Fibroblast of lung (primary cell): Measurements from ENCODE around the gene SCN1A. TPM values are rescaled to one million over a fixed set of nuclear protein-coding genes. Genes with fewer than 3 reads are reported as not detected.

Experiments used
- DNase-seq, 2 donors: peaks; one replicate each; pipeline versions ENCODE4 v3.0.0 to v3.0.0-alpha.2; 2010; ENCODE audit warnings: low read depth in 2 of 2
- H2AFZ ChIP-seq: 2 replicates; pipeline ENCODE4 v1.5.1; 2012; ENCODE audit warnings: low read length, control low read depth, inconsistent platforms
- H3K27ac ChIP-seq: 2 replicates; pipeline ENCODE4 v1.5.1; 2011; ENCODE audit warnings: low read length, control low read depth; ENCODE audit not compliant: insufficient read depth
- H3K27me3 ChIP-seq: 2 replicates; pipeline ENCODE4 v1.5.1; 2011; ENCODE audit warnings: mild to moderate bottlenecking, low read length; ENCODE audit not compliant: control insufficient read depth, insufficient read depth
- H3K36me3 ChIP-seq: 2 replicates; pipeline ENCODE4 v1.5.1; 2011; ENCODE audit warnings: low read length; ENCODE audit not compliant: control insufficient read depth, insufficient read depth
- H3K4me1 ChIP-seq: 2 replicates; pipeline ENCODE4 v1.5.1; 2011; ENCODE audit warnings: low read length; ENCODE audit not compliant: control insufficient read depth, insufficient read depth; ENCODE audit errors: extremely low read depth
- H3K4me2 ChIP-seq: 2 replicates; pipeline ENCODE4 v1.5.1; 2011; ENCODE audit warnings: low read length, control low read depth; ENCODE audit not compliant: insufficient read depth; ENCODE audit errors: extremely low read depth
- H3K4me3 ChIP-seq, 4 experiments: fragments of 200-600 bp in 1 of 4; sonication (generic) in 1 of 4; replicated peaks in 1 of 4; 2 replicates each; pipeline ENCODE4 v1.5.1; 2011 to 2016; ENCODE audit warnings: low read length in 4 of 4, low read depth in 3 of 4, mild to moderate bottlenecking in 3 of 4, control low read depth in 2 of 4, inconsistent platforms in 1 of 4, mixed read lengths in 1 of 4; ENCODE audit not compliant: insufficient read depth in 1 of 4; ENCODE audit errors: control extremely low read depth in 1 of 4
- H3K79me2 ChIP-seq: 2 replicates; pipeline ENCODE4 v1.5.1; 2012; ENCODE audit warnings: mild to moderate bottlenecking, low read length, inconsistent platforms; ENCODE audit not compliant: control insufficient read depth, insufficient read depth
- H3K9ac ChIP-seq: 2 replicates; pipeline ENCODE4 v1.5.1; 2011; ENCODE audit warnings: mild to moderate bottlenecking, low read length, control low read depth; ENCODE audit not compliant: insufficient read depth
- H3K9me3 ChIP-seq: 2 replicates; pipeline ENCODE4 v1.5.1; 2012; ENCODE audit warnings: low read depth, low read length; ENCODE audit not compliant: control insufficient read depth, insufficient read depth
- H4K20me1 ChIP-seq: 2 replicates; pipeline ENCODE4 v1.5.1; 2011; ENCODE audit warnings: low read length; ENCODE audit not compliant: control insufficient read depth, insufficient read depth; ENCODE audit errors: extremely low read depth
- CTCF ChIP-seq, 2 donors: IDR thresholded peaks in 1 of 2; conservative IDR thresholded peaks in 1 of 2; 1 replicate in 1 of 2; 2 replicates in 1 of 2; pipeline ENCODE4 v1.5.1; 2011 to 2012; ENCODE audit warnings: low read length in 2 of 2, control low read depth in 1 of 2, inconsistent platforms in 1 of 2, low read depth in 1 of 2, mild to moderate bottlenecking in 1 of 2
- EZH2 ChIP-seq: IDR thresholded peaks from 2 replicates; pipeline ENCODE4 v1.5.1; 2012; ENCODE audit warnings: low read length, control low read depth, mild to moderate bottlenecking; ENCODE audit errors: missing control alignments
- polyA plus RNA-seq, 2 donors: library from polyadenylated mRNA; depleted of rRNA in 1 of 2; stranded (reverse) in 1 of 2; unstranded in 1 of 2; fragments of >200 nt; gene quantifications; 2 replicates each; pipeline ENCODE4 v1.2.1, GENCODE V29; 2011 to 2012; ENCODE audit warnings: missing spikeins in 1 of 2
- total RNA-seq: library from RNA; depleted of rRNA; stranded (reverse); fragments of >200 nt; gene quantifications from 2 replicates; pipeline ENCODE4 v1.2.1, GENCODE V29; 2014

SCN1A gene
- total and polyA plus RNA-seq, 2 donors (not counting 1 experiment from before 2014, with no cell fraction given), result 0.05 to 0.50 TPM

DNA sequence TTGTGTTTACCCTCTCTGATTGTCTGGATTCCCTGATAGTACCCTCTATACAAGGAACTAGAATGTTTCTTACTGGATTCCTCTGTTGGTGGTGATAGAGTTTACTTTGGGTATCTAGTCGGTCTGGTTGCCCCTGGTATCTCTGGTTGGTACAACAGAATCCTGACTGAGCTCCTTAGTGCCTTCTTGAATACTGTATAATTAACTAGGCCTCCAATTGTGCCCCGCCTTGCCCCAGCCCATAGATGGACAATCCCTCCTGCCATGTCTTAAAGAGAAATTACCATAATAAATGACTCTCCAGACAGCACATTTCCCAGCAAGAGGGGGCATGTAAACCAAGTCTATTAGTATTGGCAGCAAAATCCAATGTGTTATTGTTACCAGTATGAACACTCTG is 2.3 kb downstream of the SCN1A start:
- H3K36me3 ChIP-seq, result no peaks in the 10 kb centered on the region
- no peaks in the 10 kb centered on the region for H3K79me2 ChIP-seq
- no peaks in the 10 kb centered on the region for H3K4me1 ChIP-seq
- TF ChIP-seq CTCF (conservative IDR thresholded peaks at IDR 0.05 in 1 of 2, IDR thresholded peaks at IDR 0.05 in 1 of 2; ENCODE audit: low read depth in 1 of 2, low read length in 2 of 2) (no peak), EZH2 (no peak)
- DNase-seq, result no peak
- no peak overlapping the region for H2AFZ ChIP-seq
- no peak overlapping the region for H3K4me3 ChIP-seq
- H3K27ac ChIP-seq, result no peak overlapping the region
- no peaks in the 10 kb centered on the region for H4K20me1 ChIP-seq
- H3K9me3 ChIP-seq, result no peaks in the 10 kb centered on the region
- H3K27me3 ChIP-seq, result peaks cover 4% of the 10 kb centered on the region
- no peak overlapping the region for H3K9ac ChIP-seq
- no peak overlapping the region for H3K4me2 ChIP-seq

GRCh38 chr2:166118180-166118579 is 9.6 kb downstream of the SCN1A start:
- Histone ChIP-seq H3K4me2 (no peak overlapping the region), H3K9ac (no peak overlapping the region), H3K27me3 (no peaks in the 10 kb centered on the region), H3K9me3 (no peaks in the 10 kb centered on the region), H4K20me1 (no peaks in the 10 kb centered on the region), H3K36me3 (no peaks in the 10 kb centered on the region), H3K4me3 (no peak overlapping the region), H3K79me2 (no peaks in the 10 kb centered on the region), H3K27ac (no peak overlapping the region), H2AFZ (no peak overlapping the region), H3K4me1 (no peaks in the 10 kb centered on the region)
- TF ChIP-seq CTCF (conservative IDR thresholded peaks at IDR 0.05 in 1 of 2, IDR thresholded peaks at IDR 0.05 in 1 of 2; ENCODE audit: low read depth in 1 of 2, low read length in 2 of 2) (no peak), EZH2 (no peak)
- no peak for DNase-seq

DNA sequence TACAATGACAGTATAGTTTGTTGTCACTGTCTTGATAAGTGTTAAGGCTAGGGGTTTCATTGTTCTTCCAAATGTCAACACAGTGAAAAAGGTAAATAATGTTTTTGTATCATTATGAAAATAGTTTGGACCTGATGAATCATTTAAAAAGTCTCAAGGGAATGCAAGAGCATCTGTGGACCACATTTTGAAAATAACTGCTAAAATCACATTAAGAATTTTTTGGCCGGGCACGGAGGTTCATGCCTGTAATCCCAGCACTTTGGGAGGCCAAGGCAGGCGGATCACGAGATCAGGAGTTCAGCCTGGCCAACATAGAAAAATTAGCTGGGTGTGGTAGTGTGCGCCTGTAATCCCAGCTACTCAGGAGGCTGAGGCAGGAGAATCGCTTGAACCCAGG is 10.3 kb downstream of the SCN1A start:
- Histone ChIP-seq H3K27me3 (no peaks in the 10 kb centered on the region), H4K20me1 (no peaks in the 10 kb centered on the region), H2AFZ (no peak overlapping the region), H3K9me3 (no peaks in the 10 kb centered on the region), H3K4me1 (no peaks in the 10 kb centered on the region), H3K9ac (no peak overlapping the region), H3K36me3 (no peaks in the 10 kb centered on the region), H3K4me3 (no peak overlapping the region), H3K79me2 (no peaks in the 10 kb centered on the region), H3K27ac (no peak overlapping the region), H3K4me2 (no peak overlapping the region)
- no peak for TF ChIP-seq CTCF (conservative IDR thresholded peaks at IDR 0.05 in 1 of 2, IDR thresholded peaks at IDR 0.05 in 1 of 2; ENCODE audit: low read depth in 1 of 2, low read length in 2 of 2)
- no peak for TF ChIP-seq EZH2
- DNase-seq, result no peak
